Glutamatergic neuron (in vitro differentiated cells): Measurements from ENCODE around the gene ACOT11. TPM values are rescaled to one million over a fixed set of nuclear protein-coding genes. Genes with fewer than 3 reads are reported as not detected.
A peak's percentile ranks its signal among the peaks of the same experiment; 100 is the strongest.

ENCODE experiments used
- DNase-seq: peaks from one replicate; pipeline ENCODE4 v3.0.0; 2022
- H3K27ac Mint-ChIP-seq: one replicate; pipeline ENCODE4 v1.8.0; 2020; ENCODE audit warnings: mild to moderate bottlenecking, mixed read lengths, inconsistent platforms; ENCODE audit not compliant: unreplicated experiment
- H3K27me3 Mint-ChIP-seq: one replicate; pipeline ENCODE4 v1.8.0; 2020; ENCODE audit warnings: mild to moderate bottlenecking, moderate library complexity, mixed read lengths, inconsistent platforms; ENCODE audit not compliant: unreplicated experiment
- H3K36me3 Mint-ChIP-seq: one replicate; pipeline ENCODE4 v1.8.0; 2020; ENCODE audit warnings: mild to moderate bottlenecking, mixed read lengths, inconsistent platforms; ENCODE audit not compliant: unreplicated experiment
- H3K4me1 Mint-ChIP-seq: one replicate; pipeline ENCODE4 v1.8.0; 2020; ENCODE audit warnings: mild to moderate bottlenecking, low read depth, mixed read lengths, inconsistent platforms; ENCODE audit not compliant: unreplicated experiment
- H3K4me3 Mint-ChIP-seq: one replicate; pipeline ENCODE4 v1.8.0; 2020; ENCODE audit warnings: mild to moderate bottlenecking, mixed read lengths, inconsistent platforms; ENCODE audit not compliant: unreplicated experiment
- H3K9me3 Mint-ChIP-seq: one replicate; pipeline ENCODE4 v1.8.0; 2020; ENCODE audit warnings: mild to moderate bottlenecking, moderate library complexity, mixed read lengths, inconsistent platforms; ENCODE audit not compliant: unreplicated experiment
- total RNA-seq: library from RNA; stranded (reverse); fragmentation: NEBNext Ultra II Directional; extraction: Animal tissue kit (Norgen Biotek cat#: 25700); gene quantifications from one replicate; pipeline ENCODE4 v1.2.1, GENCODE V29; 2021; ENCODE audit not compliant: unreplicated experiment
- TF ChIP-seq, protein P1 (sequence below): fragments of 200-600 bp; sonication (generic); IDR thresholded peaks from one replicate; pipeline ENCODE4 v1.5.0; 2021; ENCODE audit not compliant: partially characterized antibody, unreplicated experiment

Gene ACOT11
- total RNA-seq, 1 donor from 2014 or later: 0.32 TPM

DNA sequence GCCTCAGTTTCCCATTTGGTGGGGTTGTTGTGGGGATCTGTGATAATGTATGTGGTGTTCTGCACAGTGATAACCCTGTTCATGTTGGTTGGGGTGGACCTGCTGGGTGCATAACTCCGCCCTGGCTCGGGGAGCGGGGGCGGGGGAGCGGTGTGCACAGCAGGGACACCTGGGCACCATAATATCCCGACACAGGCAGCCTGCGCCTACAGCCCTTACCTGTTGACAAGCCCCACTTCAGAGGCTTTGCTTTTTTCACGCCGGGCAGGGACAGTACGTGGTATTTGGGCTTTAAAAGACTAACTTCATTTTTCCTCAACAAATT, 48.0 kb upstream of the ACOT11 start:
- peaks cover 18% of the 10 kb centered on the region for H3K4me1 Mint-ChIP-seq
- TF ChIP-seq, protein P1, sequence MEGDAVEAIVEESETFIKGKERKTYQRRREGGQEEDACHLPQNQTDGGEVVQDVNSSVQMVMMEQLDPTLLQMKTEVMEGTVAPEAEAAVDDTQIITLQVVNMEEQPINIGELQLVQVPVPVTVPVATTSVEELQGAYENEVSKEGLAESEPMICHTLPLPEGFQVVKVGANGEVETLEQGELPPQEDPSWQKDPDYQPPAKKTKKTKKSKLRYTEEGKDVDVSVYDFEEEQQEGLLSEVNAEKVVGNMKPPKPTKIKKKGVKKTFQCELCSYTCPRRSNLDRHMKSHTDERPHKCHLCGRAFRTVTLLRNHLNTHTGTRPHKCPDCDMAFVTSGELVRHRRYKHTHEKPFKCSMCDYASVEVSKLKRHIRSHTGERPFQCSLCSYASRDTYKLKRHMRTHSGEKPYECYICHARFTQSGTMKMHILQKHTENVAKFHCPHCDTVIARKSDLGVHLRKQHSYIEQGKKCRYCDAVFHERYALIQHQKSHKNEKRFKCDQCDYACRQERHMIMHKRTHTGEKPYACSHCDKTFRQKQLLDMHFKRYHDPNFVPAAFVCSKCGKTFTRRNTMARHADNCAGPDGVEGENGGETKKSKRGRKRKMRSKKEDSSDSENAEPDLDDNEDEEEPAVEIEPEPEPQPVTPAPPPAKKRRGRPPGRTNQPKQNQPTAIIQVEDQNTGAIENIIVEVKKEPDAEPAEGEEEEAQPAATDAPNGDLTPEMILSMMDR: no peak
- peaks cover 4% of the 10 kb centered on the region for H3K27me3 Mint-ChIP-seq
- peak overlapping the region; percentile 71 for H3K4me3 Mint-ChIP-seq
- H3K9me3 Mint-ChIP-seq: peaks cover 2% of the 10 kb centered on the region
- DNase-seq: no peak
- no peak overlapping the region for H3K27ac Mint-ChIP-seq
- H3K36me3 Mint-ChIP-seq: no peaks in the 10 kb centered on the region

DNA sequence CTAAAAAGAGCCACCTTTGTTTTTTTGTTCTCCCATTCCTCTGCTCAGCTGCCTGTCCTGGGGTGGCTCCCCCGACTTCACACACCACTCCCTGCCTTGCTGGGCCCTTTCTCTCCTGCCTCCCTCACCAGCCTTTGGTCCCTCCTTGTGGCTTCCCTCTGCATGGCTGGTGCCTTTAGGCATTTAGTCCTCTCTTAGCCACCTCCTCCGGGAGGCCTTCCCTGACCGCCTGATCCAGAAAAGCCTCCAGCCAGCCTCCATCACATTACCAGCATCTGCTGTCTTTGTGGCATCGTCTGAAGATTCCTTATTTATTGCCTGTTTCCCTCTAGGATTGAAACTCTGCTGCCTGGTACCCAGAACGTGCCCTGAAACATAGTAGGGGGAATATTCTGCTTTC, 46.2 kb upstream of the ACOT11 start:
- Mint-ChIP-seq H3K27me3 (peaks cover 7% of the 10 kb centered on the region), H3K4me1 (peaks cover 18% of the 10 kb centered on the region), H3K4me3 (no peak overlapping the region), H3K27ac (no peak overlapping the region), H3K36me3 (no peaks in the 10 kb centered on the region), H3K9me3 (peaks cover 2% of the 10 kb centered on the region)
- DNase-seq: no peak
- TF ChIP-seq, protein P1: no peak

GRCh38 chr1:54502342-54502741, 45.7 kb upstream of the ACOT11 start:
- Mint-ChIP-seq H3K9me3 (peaks cover 2% of the 10 kb centered on the region), H3K27me3 (peaks cover 3% of the 10 kb centered on the region), H3K36me3 (no peaks in the 10 kb centered on the region), H3K4me3 (no peak overlapping the region), H3K27ac (no peak overlapping the region), H3K4me1 (peaks cover 18% of the 10 kb centered on the region)
- TF ChIP-seq, protein P1: no peak
- DNase-seq: no peak

DNA sequence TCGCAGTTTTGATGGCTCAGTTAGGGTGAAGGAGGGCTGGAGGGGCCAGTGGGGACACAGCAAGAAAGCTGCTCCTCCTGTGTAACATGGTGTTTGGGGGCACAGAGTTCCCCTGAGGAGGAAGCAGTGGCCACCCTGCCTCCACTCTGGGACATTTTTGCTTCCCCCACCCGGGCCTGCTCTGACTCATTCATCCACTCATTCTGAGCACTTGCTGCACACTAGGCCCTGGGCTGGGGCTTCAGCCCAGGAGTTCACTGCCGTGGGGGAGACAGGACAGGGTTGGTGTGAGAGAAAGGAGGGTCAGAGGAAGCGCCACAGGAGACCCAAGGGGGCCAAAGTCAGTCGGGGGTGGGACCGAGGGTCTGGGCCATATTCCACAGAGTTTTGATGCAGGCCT, 41.4 kb upstream of the ACOT11 start:
- DNase-seq: no peak
- peaks cover 5% of the 10 kb centered on the region for H3K9me3 Mint-ChIP-seq
- H3K36me3 Mint-ChIP-seq: no peaks in the 10 kb centered on the region
- TF ChIP-seq, protein P1: no peak
- H3K4me1 Mint-ChIP-seq: no peaks in the 10 kb centered on the region
- H3K4me3 Mint-ChIP-seq: no peak overlapping the region
- no peak overlapping the region for H3K27ac Mint-ChIP-seq
- peaks cover 6% of the 10 kb centered on the region for H3K27me3 Mint-ChIP-seq

GRCh38 chr1:54507033-54507870, 40.8 kb upstream of the ACOT11 start:
- peaks cover 3% of the 10 kb centered on the region for H3K9me3 Mint-ChIP-seq
- DNase-seq: no peak

More at GRCh38 chr1:54507033-54507870, 40.8 kb upstream of the ACOT11 start:
- Mint-ChIP-seq H3K27ac (no peak overlapping the region), H3K4me1 (no peaks in the 10 kb centered on the region), H3K36me3 (no peaks in the 10 kb centered on the region), H3K4me3 (no peak overlapping the region), H3K27me3 (peaks cover 6% of the 10 kb centered on the region)
- TF ChIP-seq, protein P1: no peak
